ENCODE measurements around the gene LILRA5.
"Not testable (repeated sequence)": the region's sequence is repeated elsewhere in the genome, so short reads cannot be mapped to it uniquely, and the experiment has no call there.

LILRA5 gene

GRCh38 chr19:54312436-54313377 lies at the start of gene LILRA5:
LILRA5 (minus strand) TSS chr19:54313166; CDS start chr19:54313019, 147 bp downstream.
- DNase-seq: no peak

GRCh38 chr19:54361680-54362422 lies 48.9 kb upstream of the LILRA5 start:
- not testable (repeated sequence) for DNase-seq

- DNase-seq: peak; percentile 77
Observed at GRCh38 chr19:54359149-54359820, 46.3 kb upstream of the LILRA5 start.

GRCh38 chr19:54357381-54357780 lies 44.4 kb upstream of the LILRA5 start:
- no peak for DNase-seq

GRCh38 chr19:54356444-54357056 lies 43.6 kb upstream of the LILRA5 start:
- DNase-seq: no peak

GRCh38 chr19:54355675-54356074 lies 42.7 kb upstream of the LILRA5 start:
- no peak for DNase-seq

- DNase-seq: no peak
Observed at GRCh38 chr19:54354761-54355160, 41.8 kb upstream of the LILRA5 start.

- DNase-seq: no peak
Observed at GRCh38 chr19:54352546-54352945, 39.6 kb upstream of the LILRA5 start.

GRCh38 chr19:54352041-54352440 lies 39.1 kb upstream of the LILRA5 start:
- no peak for DNase-seq

GRCh38 chr19:54351474-54351873 lies 38.5 kb upstream of the LILRA5 start:
- DNase-seq: no peak

- no peak for DNase-seq
Observed at GRCh38 chr19:54345938-54346386, 33.0 kb upstream of the LILRA5 start.

- no peak for DNase-seq
Observed at GRCh38 chr19:54343868-54344267, 30.9 kb upstream of the LILRA5 start.

- no peak for DNase-seq
Observed at GRCh38 chr19:54341295-54341694, 28.3 kb upstream of the LILRA5 start.

GRCh38 chr19:54339646-54340358 lies 26.8 kb upstream of the LILRA5 start:
- no peak for DNase-seq

GRCh38 chr19:54338521-54338920 lies 25.6 kb upstream of the LILRA5 start:
- DNase-seq: no peak

- DNase-seq: no peak
Observed at GRCh38 chr19:54337858-54338230, 24.9 kb upstream of the LILRA5 start.

- no peak for DNase-seq
Observed at GRCh38 chr19:54336893-54337857, 24.2 kb upstream of the LILRA5 start.

GRCh38 chr19:54335979-54336892 lies 23.3 kb upstream of the LILRA5 start:
- no peak for DNase-seq

GRCh38 chr19:54335164-54335563 lies 22.2 kb upstream of the LILRA5 start:
- DNase-seq: no peak

Measured in stimulated activated CD4-positive, alpha-beta T cell treated with anti-CD3 and anti-CD28 coated beads, Interleukin-15, amount 100 ng/mL, for 24 hours (primary cell).